ENCODE results near the gene SIRT2. TPM values are rescaled to one million over a fixed set of nuclear protein-coding genes. Genes with fewer than 3 reads are reported as not detected.

Gene SIRT2
- total RNA-seq, 5 donors from 2014 or later (not counting 1 experiment from before 2014, with no cell fraction given), result 50.7 to 67.6 (median 55.6) TPM

Other genes with a start within 250 kb of the SIRT2 start
- gene CAPN12, start 155.1 kb downstream of the SIRT2 start, total RNA-seq, result 10 to 100 TPM in 2 of 5 donors, 1 to 10 TPM in 3; 2.5 to 13.8 (median 8.8) TPM
- not detected for gene LGALS7, start 126.1 kb downstream of the SIRT2 start, total RNA-seq
- not detected for gene LGALS7B, start 110.4 kb downstream of the SIRT2 start, total RNA-seq
- 1 to 10 TPM; 3.8 to 8.8 (median 6.6) TPM for gene LGALS4, start 86.7 kb downstream of the SIRT2 start, total RNA-seq
- 100 to 1,000 TPM in 4 of 5 donors, 10 to 100 TPM in 1; 76.7 to 159 (median 134) TPM for gene ECH1, start 67.8 kb downstream of the SIRT2 start, total RNA-seq
- 100 to 1,000 TPM; 320 to 498 (median 330) TPM for gene HNRNPL, start 49.6 kb downstream of the SIRT2 start, total RNA-seq
- 10 to 100 TPM; 44.2 to 81.3 (median 71.0) TPM for gene RINL, start 21.3 kb downstream of the SIRT2 start, total RNA-seq
- gene NFKBIB, start 351 bp upstream of the SIRT2 start, total RNA-seq, result 10 to 100 TPM; 31.9 to 36.8 (median 33.9) TPM
- 1 to 10 TPM; 1.1 to 1.6 (median 1.3) TPM for gene CCER2, start 12.6 kb upstream of the SIRT2 start, total RNA-seq
- gene SARS2, start 31.1 kb upstream of the SIRT2 start, total RNA-seq, result 10 to 100 TPM; 22.0 to 33.5 (median 26.0) TPM
- 10 to 100 TPM; 17.3 to 35.1 (median 32.8) TPM for gene MRPS12, start 31.3 kb upstream of the SIRT2 start, total RNA-seq
- gene FBXO17, start 76.1 kb upstream of the SIRT2 start, total RNA-seq, result under 1 TPM in 3 of 5 donors, not detected in 2; 0.18 to 0.46 (median 0.28) TPM
- gene FBXO27, start 132.9 kb upstream of the SIRT2 start, total RNA-seq, result under 1 TPM in 3 of 5 donors, not detected in 2; 0.41 to 0.69 (median 0.66) TPM
- under 1 TPM in 1 of 5 donors, not detected in 4; 0.19 TPM for gene ACP7, start 184.8 kb upstream of the SIRT2 start, total RNA-seq
- 10 to 100 TPM in 3 of 5 donors, 1 to 10 TPM in 2; 8.6 to 16.8 (median 12.9) TPM for gene PAK4, start 226.2 kb upstream of the SIRT2 start, total RNA-seq

Measured in T-cell (primary cell).